Mucosa of descending colon (tissue), 3 donors: ENCODE data around the gene SCRN2. TPM values are rescaled to one million over a fixed set of nuclear protein-coding genes. Genes with fewer than 3 reads are reported as not detected.

Experiments used
- ATAC-seq: fragments of 200-7000 bp; cut with Tn5 transposase; one replicate; pipeline ENCODE4 v1.9.1; 2020; ENCODE audit warnings: mild to moderate bottlenecking, moderate library complexity
- DNase-seq, 3 donors: peaks; one replicate each; pipeline ENCODE4 v3.0.0-alpha.2; 2020
- H3K36me3 ChIP-seq: fragments of 200-600 bp; one replicate; pipeline ENCODE4 v1.8.0; 2021; ENCODE audit warnings: low read depth, mild to moderate bottlenecking
- H3K4me1 ChIP-seq: fragments of 200-600 bp; one replicate; pipeline ENCODE4 v1.8.0; 2021; ENCODE audit warnings: low read depth, mild to moderate bottlenecking
- H3K4me3 ChIP-seq: fragments of 200-600 bp; one replicate; pipeline ENCODE4 v1.8.0; 2021; ENCODE audit warnings: mild to moderate bottlenecking
- H3K9me3 ChIP-seq: fragments of 200-600 bp; one replicate; pipeline ENCODE4 v1.8.0; 2021; ENCODE audit warnings: mild to moderate bottlenecking
- intact Hi-C, 2 donors: fragments of 100-400 bp; cut with DNase I in 1 of 2; cut with micrococcal nuclease in 1 of 2; formaldehyde crosslinking; loops; one replicate each; pipeline versions ENCODE4 v1.11.0 to v1.11.1; 2022; cut with DNase I, micrococcal nuclease
- total RNA-seq, 3 donors: library from RNA; stranded (reverse); fragmentation: NEBNext Ultra II Directional in 2 of 3; extraction: Animal tissue kit (Norgen Biotek cat#: 25700) in 2 of 3; gene quantifications; one replicate each; pipeline versions ENCODE4 v1.2.1 to v1.2.4, GENCODE V29; 2021 to 2023
- TF ChIP-seq, protein P1 (sequence below): fragments of 200-600 bp; IDR thresholded peaks from one replicate; pipeline ENCODE4 v1.8.0; 2022; ENCODE audit warnings: antibody characterized with exemption, mild to moderate bottlenecking
- donor health status: DM: no; HTN: no; CAD: no; lungs with moderate emphysema.
- donor health status: DM: no; HTN: no; CAD: no.
- donor health status: DM: no; HTN: yes; CAD: no.

SCRN2 gene
- total RNA-seq, 3 donors from 2014 or later = 38.4 to 45.1 (median 38.5) TPM

GRCh38 chr17:47847341-47848197, 6.5 kb upstream of the SCRN2 start:
- intact Hi-C loops = loop anchor here in 1 of 2 donors (5.0 to 10.0 kb wide), 2 partner anchors 35 to 117 kb away; no protein-coding TSS in a partner anchor
- ATAC-seq (no peak), DNase-seq (no peak)
- no peaks in the 10 kb centered on the region for H3K9me3 ChIP-seq
- H3K36me3 ChIP-seq = no peaks in the 10 kb centered on the region
- TF ChIP-seq, protein P1, sequence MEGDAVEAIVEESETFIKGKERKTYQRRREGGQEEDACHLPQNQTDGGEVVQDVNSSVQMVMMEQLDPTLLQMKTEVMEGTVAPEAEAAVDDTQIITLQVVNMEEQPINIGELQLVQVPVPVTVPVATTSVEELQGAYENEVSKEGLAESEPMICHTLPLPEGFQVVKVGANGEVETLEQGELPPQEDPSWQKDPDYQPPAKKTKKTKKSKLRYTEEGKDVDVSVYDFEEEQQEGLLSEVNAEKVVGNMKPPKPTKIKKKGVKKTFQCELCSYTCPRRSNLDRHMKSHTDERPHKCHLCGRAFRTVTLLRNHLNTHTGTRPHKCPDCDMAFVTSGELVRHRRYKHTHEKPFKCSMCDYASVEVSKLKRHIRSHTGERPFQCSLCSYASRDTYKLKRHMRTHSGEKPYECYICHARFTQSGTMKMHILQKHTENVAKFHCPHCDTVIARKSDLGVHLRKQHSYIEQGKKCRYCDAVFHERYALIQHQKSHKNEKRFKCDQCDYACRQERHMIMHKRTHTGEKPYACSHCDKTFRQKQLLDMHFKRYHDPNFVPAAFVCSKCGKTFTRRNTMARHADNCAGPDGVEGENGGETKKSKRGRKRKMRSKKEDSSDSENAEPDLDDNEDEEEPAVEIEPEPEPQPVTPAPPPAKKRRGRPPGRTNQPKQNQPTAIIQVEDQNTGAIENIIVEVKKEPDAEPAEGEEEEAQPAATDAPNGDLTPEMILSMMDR = peak; percentile 15
- H3K4me3 ChIP-seq = no peak overlapping the region
- peaks cover 13% of the 10 kb centered on the region for H3K4me1 ChIP-seq

DNA sequence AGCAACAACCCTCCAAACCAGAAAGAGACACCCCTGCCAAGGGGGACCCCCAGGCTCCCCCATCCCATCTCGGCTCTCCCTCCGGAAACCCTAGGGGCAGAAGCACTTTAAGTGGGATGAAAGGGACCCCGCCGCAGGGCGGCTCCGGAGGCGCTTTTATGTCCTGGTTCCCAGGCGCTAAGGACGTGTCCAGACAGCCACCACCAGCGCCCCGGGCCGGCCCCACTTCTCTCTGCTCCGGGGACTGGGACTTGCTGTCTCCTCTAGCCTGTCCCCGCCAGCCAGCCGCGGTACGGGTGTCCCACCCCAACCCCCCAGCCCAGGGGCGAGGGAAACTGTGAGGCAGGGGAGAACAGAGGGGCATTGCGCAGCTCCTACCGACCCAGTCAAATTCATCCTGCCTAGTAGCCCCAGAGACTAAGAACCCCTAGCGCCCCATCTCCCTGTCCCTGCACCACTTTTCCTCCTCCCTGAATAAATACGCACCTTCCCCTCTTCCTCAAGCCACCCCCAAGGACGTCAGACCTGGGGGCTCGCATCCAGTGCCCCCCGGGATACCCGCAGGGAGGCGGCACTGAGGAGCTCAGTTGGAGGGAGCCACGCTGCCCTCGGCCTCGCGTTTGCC, 5.8 kb upstream of the SCRN2 start:
- TF ChIP-seq, protein P1 = no peak
- H3K9me3 ChIP-seq = no peaks in the 10 kb centered on the region
- DNase-seq (no peak), ATAC-seq (no peak)
- H3K4me1 ChIP-seq = peaks cover 21% of the 10 kb centered on the region
- H3K4me3 ChIP-seq = no peak overlapping the region
- intact Hi-C loops = loop anchor here in 1 of 2 donors (5.0 to 10.0 kb wide), 2 partner anchors 35 to 118 kb away; no protein-coding TSS in a partner anchor
- no peaks in the 10 kb centered on the region for H3K36me3 ChIP-seq

DNA sequence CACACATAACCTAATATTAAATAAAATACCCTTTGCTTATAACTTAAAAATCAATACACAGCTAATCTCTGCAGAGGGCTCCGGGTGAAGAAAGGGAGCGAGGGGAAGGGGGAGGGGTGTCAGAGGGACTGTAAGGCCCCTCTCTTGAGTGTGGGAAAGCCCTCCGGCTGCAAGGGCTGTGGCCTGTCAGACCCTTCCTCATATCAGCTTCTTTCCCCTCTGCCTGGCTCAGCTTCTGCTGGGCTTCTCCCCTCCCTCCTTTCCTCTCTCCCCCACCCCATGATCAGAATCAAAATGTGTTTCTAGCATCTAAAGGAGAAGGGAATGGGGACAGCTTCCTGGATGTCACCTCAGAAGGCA, 4.6 kb upstream of the SCRN2 start:
- Histone ChIP-seq H3K9me3 (no peaks in the 10 kb centered on the region), H3K36me3 (no peaks in the 10 kb centered on the region), H3K4me3 (no peak overlapping the region), H3K4me1 (peaks cover 24% of the 10 kb centered on the region)
- TF ChIP-seq, protein P1 = no peak
- ATAC-seq = no peak
- intact Hi-C loops = loop anchor here in 1 of 2 donors (5.0 to 10.0 kb wide), 2 partner anchors 37 to 119 kb away; no protein-coding TSS in a partner anchor
- no peak for DNase-seq

- Histone ChIP-seq H3K9me3 (no peaks in the 10 kb centered on the region), H3K36me3 (no peaks in the 10 kb centered on the region), H3K4me3 (no peak overlapping the region), H3K4me1 (peaks cover 24% of the 10 kb centered on the region)
- ATAC-seq (no peak), DNase-seq (peak in 1 of 3 donors; percentile 15)
- TF ChIP-seq, protein P1 = no peak
- intact Hi-C loops = loop anchor here in 1 of 2 donors (5.0 to 10.0 kb wide), 3 partner anchors 37 to 120 kb away; no protein-coding TSS in a partner anchor
Measured at GRCh38 chr17:47844814-47845715, 4.0 kb upstream of the SCRN2 start.

- H3K4me1 ChIP-seq = peaks cover 27% of the 10 kb centered on the region
- TF ChIP-seq, protein P1 = no peak
- ATAC-seq (no peak), DNase-seq (no peak)
- no peaks in the 10 kb centered on the region for H3K36me3 ChIP-seq
- intact Hi-C loops = loop anchor here in 1 of 2 donors (5.0 to 10.0 kb wide), 2 partner anchors 48 to 121 kb away; no protein-coding TSS in a partner anchor
- no peak overlapping the region for H3K4me3 ChIP-seq
- H3K9me3 ChIP-seq = no peaks in the 10 kb centered on the region
Measured at GRCh38 chr17:47844227-47844626, 3.2 kb upstream of the SCRN2 start.
